Glomerular visceral epithelial cell (primary cell): ENCODE measurements around the gene CELSR3.

Experiments
- DNase-seq: peaks from one replicate; pipeline ENCODE4 v3.0.0-alpha.2; 2016; ENCODE audit errors: extremely low spot score

CELSR3 gene

GRCh38 chr3:48599509-48600285 is 63.0 kb downstream of the CELSR3 start:
- DNase-seq, result no peak

- DNase-seq, result no peak
Measured at GRCh38 chr3:48599077-48599501, 63.6 kb downstream of the CELSR3 start.

GRCh38 chr3:48598323-48599076 is 64.2 kb downstream of the CELSR3 start:
- peak; percentile 71 for DNase-seq

- DNase-seq, result no peak
Measured at GRCh38 chr3:48597408-48597800, 65.3 kb downstream of the CELSR3 start.

GRCh38 chr3:48596676-48597407 is 65.8 kb downstream of the CELSR3 start:
- no peak for DNase-seq

DNA sequence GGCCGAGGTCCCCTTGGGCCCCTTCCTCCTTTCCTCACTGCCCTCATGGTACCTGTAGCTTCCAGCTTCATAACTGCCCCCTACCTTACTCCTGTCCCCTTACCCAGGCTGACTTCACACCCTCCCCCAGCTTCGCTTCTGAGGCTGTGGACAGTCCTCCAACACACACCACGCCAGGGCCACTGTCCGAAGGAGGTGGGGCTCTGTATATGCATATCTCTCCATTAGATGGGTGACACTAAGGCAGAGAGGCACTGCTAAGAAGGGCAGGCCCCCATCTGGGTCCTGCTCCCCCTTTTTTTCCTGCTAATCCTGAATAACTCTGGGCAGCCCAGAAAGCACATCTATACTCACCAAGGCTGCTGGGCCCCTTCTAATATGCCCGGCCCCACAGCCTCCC is 66.5 kb downstream of the CELSR3 start:
- DNase-seq, result no peak

- DNase-seq, result peak; percentile 99
Measured at GRCh38 chr3:48595526-48596121, 67.1 kb downstream of the CELSR3 start.

DNA sequence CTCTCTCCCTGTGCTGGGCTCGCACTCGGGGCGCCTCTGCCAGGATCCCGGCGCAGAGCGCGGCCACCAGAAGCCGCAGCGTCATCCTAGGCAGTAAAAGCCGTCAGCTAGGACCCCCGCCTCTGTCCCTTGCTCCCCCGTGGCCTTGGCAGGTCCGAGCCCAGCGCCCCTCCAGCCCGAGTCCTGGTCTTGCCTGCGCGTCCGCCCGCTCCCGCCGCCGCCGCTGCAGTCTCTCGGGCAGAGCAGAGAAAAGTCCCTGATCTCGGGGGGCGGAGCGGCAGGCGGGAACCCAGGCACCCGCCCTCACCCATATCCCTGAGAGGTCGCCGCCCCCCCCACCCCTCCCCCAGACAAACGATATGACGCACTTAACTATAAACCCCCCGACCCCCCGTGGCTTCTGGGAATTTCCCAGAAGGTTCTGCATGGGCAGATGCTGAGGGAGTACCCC is 67.6 kb downstream of the CELSR3 start, which contains the start of gene COL7A1:
Gene COL7A1, minus strand, starts transcription at position 255 of the 451 bp plus-strand sequence. Its CDS starts 170 bp downstream, at position 85.
- no peak for DNase-seq

DNA sequence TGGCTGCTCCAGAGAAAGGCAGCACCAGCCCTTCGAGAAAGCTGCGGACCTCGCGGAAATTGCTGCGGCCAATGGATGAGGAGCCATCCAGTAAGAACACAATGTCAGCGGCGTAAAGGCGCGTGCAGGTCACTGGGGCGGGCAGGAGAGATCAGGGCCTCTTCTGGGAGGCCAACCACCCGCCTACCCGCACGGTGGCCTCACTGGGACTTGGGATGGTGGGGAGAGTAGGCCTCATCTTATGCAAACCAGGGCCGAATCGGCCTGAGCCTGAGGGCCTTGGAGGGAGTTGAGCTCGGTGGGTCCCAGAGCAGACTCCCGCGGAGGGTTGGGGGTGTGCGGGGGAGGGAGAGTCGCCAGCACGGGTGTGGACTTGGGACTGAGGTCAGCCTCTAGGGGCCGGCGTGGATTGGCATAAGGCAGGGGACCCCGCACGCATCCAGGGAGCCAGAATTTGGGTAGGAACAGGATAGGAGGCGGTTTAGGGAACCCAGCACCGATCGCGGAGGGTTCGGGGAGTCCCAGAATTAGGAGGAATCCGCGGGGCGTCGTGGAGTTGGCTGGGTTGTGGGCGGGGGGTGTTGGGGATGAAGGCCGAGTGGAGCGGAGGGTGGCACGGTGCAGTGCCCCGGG is 68.2 kb downstream of the CELSR3 start:
- DNase-seq, result peak; percentile 25

DNA sequence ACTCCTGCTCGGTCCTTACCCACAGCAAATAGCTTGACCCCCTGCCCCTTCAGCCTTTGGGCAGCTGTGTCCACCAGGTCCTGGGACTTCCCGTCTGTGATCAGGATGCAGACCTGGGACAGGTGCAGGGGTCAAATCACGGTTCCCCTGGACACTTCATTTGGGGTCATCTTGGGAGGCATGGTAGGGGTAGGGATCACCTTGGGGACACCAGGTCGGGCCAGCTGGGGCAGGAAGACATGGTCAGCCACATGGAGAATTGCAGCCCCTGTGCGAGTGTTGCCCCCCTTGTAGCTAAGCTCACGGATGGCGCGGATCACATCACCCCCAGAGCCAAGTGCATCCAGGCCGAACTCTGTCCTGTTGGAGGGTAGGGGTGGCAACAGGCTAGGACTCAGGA is 69.3 kb downstream of the CELSR3 start:
- DNase-seq, result no peak

DNA sequence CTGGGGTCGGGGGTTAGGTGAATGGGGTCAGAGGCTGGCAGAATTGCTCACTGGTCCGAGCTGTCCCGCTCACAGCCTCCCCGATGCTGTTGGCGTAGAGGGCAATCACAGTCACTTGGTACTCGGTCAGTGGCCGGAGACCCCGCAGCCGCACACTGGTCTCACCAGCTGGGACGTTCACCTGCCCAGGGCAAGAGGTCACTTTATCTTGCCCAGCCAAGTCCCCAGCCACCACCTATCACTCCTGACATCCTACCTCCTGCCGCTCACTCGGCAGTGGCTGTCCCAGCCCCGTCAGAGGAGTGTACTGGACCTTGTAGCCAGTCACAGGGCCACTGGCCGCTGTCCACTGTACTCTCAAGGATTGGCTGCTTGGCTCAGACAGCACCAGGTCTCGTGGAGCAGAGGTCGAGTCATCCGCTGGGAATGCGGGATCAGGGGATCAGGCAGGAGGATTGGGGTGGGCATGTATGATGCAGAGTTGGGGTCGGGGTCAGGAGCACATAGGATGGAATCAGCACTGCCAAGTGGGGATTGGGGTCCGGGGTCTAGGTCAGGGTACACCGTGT is 70.1 kb downstream of the CELSR3 start:
- DNase-seq, result no peak

GRCh38 chr3:48591886-48592518 is 70.7 kb downstream of the CELSR3 start:
- DNase-seq, result no peak

DNA sequence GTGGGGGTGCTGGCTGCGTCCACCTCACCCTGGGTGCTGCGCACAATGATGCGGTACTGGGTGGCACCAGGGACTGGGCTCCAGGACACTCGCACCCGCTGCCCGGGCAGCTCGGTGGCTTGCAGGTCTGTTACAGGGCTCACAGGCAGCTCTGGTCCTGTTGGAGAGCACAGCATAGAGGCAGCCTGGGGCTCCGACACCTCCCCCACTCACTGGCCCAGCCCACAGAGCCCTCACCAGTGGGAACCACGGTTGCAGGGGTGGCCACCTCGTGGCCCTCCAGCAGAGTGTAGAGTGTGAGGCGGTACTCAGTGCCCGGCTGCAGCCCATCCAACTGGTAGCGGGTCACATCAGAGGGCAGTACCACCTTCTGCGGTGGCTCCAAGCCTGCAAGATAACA is 71.2 kb downstream of the CELSR3 start:
- DNase-seq, result no peak

GRCh38 chr3:48588230-48588629 is 74.5 kb downstream of the CELSR3 start:
- no peak for DNase-seq

- no peak for DNase-seq
Measured at GRCh38 chr3:48587686-48588085, 75.0 kb downstream of the CELSR3 start.
